HepG2 (cell line): Measurements from ENCODE around the gene RARS1. TPM values are rescaled to one million over a fixed set of nuclear protein-coding genes. Genes with fewer than 3 reads are reported as not detected.

Experiments
- ATAC-seq: fragments of 200-7000 bp; cut with Tn5 transposase; 3 replicates; pipeline ENCODE4 v1.9.1; 2020; ENCODE audit warnings: mild to moderate bottlenecking, moderate library complexity
- BruUV-seq: library from RNA; stranded (reverse); fragments of 400-500 nt; replicated peaks from 2 replicates; lab custom pipeline; 2021; lab: Mats Ljungman, UMichigan
- CTCF ChIA-PET: fragments of 300-600 bp; formaldehyde crosslinking; extraction: SDS; loops from one replicate; lab custom pipeline; 2021; ENCODE audit warnings: low total read pairs, inconsistent platforms, low intra/inter-chr PET ratio; lab: Yijun Ruan, JAX
- POLR2A ChIA-PET: fragments of 350-600 bp; sonication (Branson Sonifier 250); formaldehyde crosslinking; loops from one replicate; lab custom pipeline; 2020; ENCODE audit warnings: antibody characterized with exemption, inconsistent platforms; lab: Yijun Ruan, JAX
- DNase-seq: peaks from one replicate; pipeline ENCODE4 v3.0.0-alpha.2; 2015; ENCODE audit warnings: low spot score
- FAIRE-seq: peaks from 3 replicates; lab custom pipeline; 2011; peaks lifted over from hg19 to GRCh38; lab: Jason Lieb, UNC
- H2AFZ ChIP-seq: one replicate; pipeline ENCODE4 v1.6.1; 2011; ENCODE audit warnings: low read length, inconsistent platforms
- H3K27ac ChIP-seq: fragments of 300-600 bp; 3 replicates; pipeline ENCODE4 v1.8.0; 2011; ENCODE audit warnings: mixed run types, mild to moderate bottlenecking, mixed read lengths, low read length, inconsistent platforms; ENCODE audit not compliant: insufficient read depth; ENCODE audit errors: extremely low read length
- H3K27me3 ChIP-seq, 2 experiments: fragments of 200-600 bp in 1 of 2; 2 replicates in 1 of 2; 3 replicates in 1 of 2; pipeline versions ENCODE4 v1.6.0 to v1.8.0; 2011; ENCODE audit warnings: low read length in 2 of 2, mild to moderate bottlenecking in 2 of 2, moderate library complexity in 2 of 2, inconsistent platforms in 1 of 2; ENCODE audit not compliant: insufficient read depth in 2 of 2, control insufficient read depth in 1 of 2
- H3K36me3 ChIP-seq, 2 experiments: fragments of 200-600 bp in 1 of 2; replicated peaks in 1 of 2; 2 replicates in 1 of 2; 3 replicates in 1 of 2; pipeline versions ENCODE4 v1.5.1 to v1.8.0; 2011; ENCODE audit warnings: low read length in 2 of 2, inconsistent platforms in 1 of 2; ENCODE audit not compliant: insufficient read depth in 2 of 2, control insufficient read depth in 1 of 2
- H3K4me1 ChIP-seq: 2 replicates; pipeline ENCODE4 v1.5.1; 2012; ENCODE audit warnings: low read length, inconsistent platforms; ENCODE audit not compliant: insufficient read depth
- H3K4me2 ChIP-seq: 2 replicates; pipeline ENCODE4 v1.6.0; 2011; ENCODE audit warnings: low read depth, low read length, inconsistent platforms
- H3K4me3 ChIP-seq, 3 experiments: fragments of 200-600 bp in 1 of 3; sonication (generic), shearing (Covaris generic) in 1 of 3; replicated peaks in 1 of 3; 2 replicates each; pipeline ENCODE4 v1.5.1; 2011 to 2016; ENCODE audit warnings: low read length in 3 of 3, inconsistent platforms in 2 of 3, low read depth in 2 of 3, mild to moderate bottlenecking in 2 of 3, control low read depth in 1 of 3, mixed read lengths in 1 of 3; ENCODE audit not compliant: insufficient read depth in 1 of 3
- H3K79me2 ChIP-seq: one replicate; pipeline ENCODE4 v1.6.1; 2011; ENCODE audit warnings: low read length, inconsistent platforms; ENCODE audit not compliant: insufficient read depth
- H3K9ac ChIP-seq: 2 replicates; pipeline ENCODE4 v1.6.0; 2011; ENCODE audit warnings: mild to moderate bottlenecking, low read depth, low read length, inconsistent platforms; ENCODE audit not compliant: insufficient read depth
- H3K9me3 ChIP-seq: 2 replicates; pipeline ENCODE4 v1.5.1; 2012; ENCODE audit warnings: mild to moderate bottlenecking, low read length
- H4K20me1 ChIP-seq: 2 replicates; pipeline ENCODE4 v1.6.0; 2011; ENCODE audit warnings: inconsistent platforms, mild to moderate bottlenecking, low read length, moderate library complexity; ENCODE audit not compliant: insufficient read depth
- BRCA1 ChIP-seq: sonication (generic); formaldehyde crosslinking; IDR thresholded peaks from 2 replicates; pipeline ENCODE4 v1.4.0; 2020; ENCODE audit warnings: missing genetic modification reagents
- HNF1A ChIP-seq, 2 experiments: sonication (generic) in 1 of 2; formaldehyde crosslinking in 1 of 2; IDR thresholded peaks; 2 replicates each; pipeline versions ENCODE4 v1.4.0 to v1.6.1; 2016 to 2020; ENCODE audit warnings: borderline replicate concordance in 1 of 2, low read depth in 1 of 2, mild to moderate bottlenecking in 1 of 2, missing genetic modification reagents in 1 of 2
- MIXL1 ChIP-seq: IDR thresholded peaks from 2 replicates; pipeline ENCODE4 v1.6.1; 2016
- REST ChIP-seq, 2 experiments: IDR thresholded peaks; 2 replicates each; pipeline ENCODE4 v1.6.1; 2011 to 2012; ENCODE audit warnings: low read length in 2 of 2, borderline replicate concordance in 1 of 2, low read depth in 1 of 2, mild to moderate bottlenecking in 1 of 2, moderate library complexity in 1 of 2
- TBX2 ChIP-seq: sonication (generic); formaldehyde crosslinking; IDR thresholded peaks from 2 replicates; pipeline ENCODE4 v1.5.0; 2020; ENCODE audit warnings: missing genetic modification reagents, mild to moderate bottlenecking, borderline replicate concordance
- THYN1 ChIP-seq: sonication (generic); formaldehyde crosslinking; IDR thresholded peaks from 2 replicates; pipeline ENCODE4 v1.8.1; 2023; ENCODE audit warnings: low read depth, mild to moderate bottlenecking, moderate library complexity, missing genetic modification reagents, borderline replicate concordance
- ZNF230 ChIP-seq: sonication (generic); formaldehyde crosslinking; IDR thresholded peaks from 2 replicates; pipeline ENCODE4 v1.4.0; 2020; ENCODE audit warnings: mild to moderate bottlenecking, missing genetic modification reagents
- ZNF496 ChIP-seq: sonication (generic); formaldehyde crosslinking; IDR thresholded peaks from 2 replicates; pipeline ENCODE4 v1.8.1; 2023; ENCODE audit warnings: mild to moderate bottlenecking, moderate library complexity, missing genetic modification reagents; ENCODE audit not compliant: insufficient replicate concordance
- ZNF562 ChIP-seq: sonication (generic); formaldehyde crosslinking; IDR thresholded peaks from 2 replicates; pipeline ENCODE4 v1.8.0; 2022; ENCODE audit warnings: missing genetic modification reagents, borderline replicate concordance
- WGBS: methylation state at CpG from one replicate; pipeline ENCODE4 v1.1.6; 2017; ENCODE audit warnings: low lambda C conversion rate; 5-methylcytosine and 5-hydroxymethylcytosine counted together
- in situ Hi-C: cut with HindIII; loops from 2 replicates; pipeline ENCODE4 v1.10.0; 2017; ENCODE audit warnings: low pct_unique_long_range_greater_than_20kb; ENCODE audit not compliant: extremely low pct_ligation_motif_present
- intact Hi-C: fragments of 100-400 bp; cut with micrococcal nuclease; formaldehyde crosslinking; loops from one replicate; pipeline ENCODE4 v1.10.0; 2022; ENCODE audit not compliant: unreplicated experiment
- polyA plus RNA-seq, 8 experiments: library from polyadenylated mRNA; depleted of rRNA in 3 of 8; stranded (reverse) in 7 of 8; unstranded in 1 of 8; fragments of >200 nt; fragmentation: Illumina TruSeq in 4 of 8; extraction: Trizol in 4 of 8; gene quantifications; 2 replicates each; pipeline versions ENCODE4 v1.2.1 to v1.2.3, GENCODE V29; 2011 to 2016; ENCODE audit warnings: low read depth in 4 of 8, missing spikeins in 1 of 8, mixed read lengths in 1 of 8; ENCODE audit not compliant: insufficient read depth in 1 of 8
- total RNA-seq, 5 experiments: library from RNA; depleted of rRNA; stranded (reverse); fragments of >200 nt; fragmentation: Illumina TruSeq; extraction: Trizol; gene quantifications; 2 replicates each; pipeline ENCODE4 v1.2.3, GENCODE V29; 2016; ENCODE audit warnings: low read depth in 1 of 5
- TF ChIP-seq, protein P1 (sequence below): conservative IDR thresholded peaks from 2 replicates; pipeline ENCODE4 v1.6.1; 2018; ENCODE audit warnings: missing genetic modification reagents

RARS1 gene
- total and polyA plus RNA-seq, 2 of the 13 experiments (the other 11 are each of a cell fraction or from before 2014, with no cell fraction given), result 54.6 to 170 TPM

GRCh38 chr5:168449166-168449565 lies 37.1 kb upstream of the RARS1 start:
- no peaks in the 10 kb centered on the region for H3K79me2 ChIP-seq
- H3K4me3 ChIP-seq, result no peak overlapping the region
- WGBS, result 96% methylated on average over 2 of the region's 2 CpGs
- peaks cover 13 to 17% of the 10 kb centered on the region in 2 experiments; a peak in 4 of 5 replicates for H3K36me3 ChIP-seq
- DNase-seq (no peak), ATAC-seq (no peak), FAIRE-seq (no peak)
- no peak overlapping the region for H2AFZ ChIP-seq
- POLR2A ChIA-PET, result no interaction called here
- BruUV-seq, result no TSS peak
- H3K27me3 ChIP-seq, result no peaks in the 10 kb centered on the region
- CTCF ChIA-PET, result no interaction called here
- H3K9ac ChIP-seq, result no peak overlapping the region
- intact Hi-C loops, result no loop called here
- in situ Hi-C loops, result no loop called here
- no peaks in the 10 kb centered on the region for H3K4me1 ChIP-seq
- no peaks in the 10 kb centered on the region for H4K20me1 ChIP-seq
- H3K4me2 ChIP-seq, result no peak overlapping the region
- no peaks in the 10 kb centered on the region for H3K9me3 ChIP-seq
- no peak overlapping the region for H3K27ac ChIP-seq
- TF ChIP-seq HNF1A (IDR thresholded peaks at IDR 0.05; ENCODE audit: low read depth) (no peak), HNF1A (CRISPR knock-in tag; IDR thresholded peaks at IDR 0.05; ENCODE audit: borderline replicate concordance) (no peak), ZNF496 (no peak), TBX2 (CRISPR knock-in tag) (no peak), MIXL1 (CRISPR knock-in tag) (no peak), REST (IDR thresholded peaks at IDR 0.05; ENCODE audit: borderline replicate concordance in 1 of 2, low read depth in 1 of 2, low read length in 2 of 2) (no peak), ZNF562 (CRISPR knock-in tag) (no peak), BRCA1 (CRISPR knock-in tag) (no peak), THYN1 (CRISPR knock-in tag) (no peak), ZNF230 (CRISPR knock-in tag) (no peak)
- TF ChIP-seq, protein P1, sequence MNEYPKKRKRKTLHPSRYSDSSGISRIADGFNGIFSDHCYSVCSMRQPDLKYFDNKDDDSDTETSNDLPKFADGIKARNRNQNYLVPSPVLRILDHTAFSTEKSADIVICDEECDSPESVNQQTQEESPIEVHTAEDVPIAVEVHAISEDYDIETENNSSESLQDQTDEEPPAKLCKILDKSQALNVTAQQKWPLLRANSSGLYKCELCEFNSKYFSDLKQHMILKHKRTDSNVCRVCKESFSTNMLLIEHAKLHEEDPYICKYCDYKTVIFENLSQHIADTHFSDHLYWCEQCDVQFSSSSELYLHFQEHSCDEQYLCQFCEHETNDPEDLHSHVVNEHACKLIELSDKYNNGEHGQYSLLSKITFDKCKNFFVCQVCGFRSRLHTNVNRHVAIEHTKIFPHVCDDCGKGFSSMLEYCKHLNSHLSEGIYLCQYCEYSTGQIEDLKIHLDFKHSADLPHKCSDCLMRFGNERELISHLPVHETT (CRISPR knock-in tag), result no peak
